Measurements from ENCODE around the gene PTPRJ. TPM values are rescaled to one million over a fixed set of nuclear protein-coding genes. Genes with fewer than 3 reads are reported as not detected.

Gene PTPRJ
- total and polyA plus RNA-seq, 2 of the 13 experiments (the other 11 are each of a cell fraction or from before 2014, with no cell fraction given): 1.0 to 1.2 TPM

- no peak for TF ChIP-seq ZBTB40 (IDR thresholded peaks at IDR 0.05)
- TF ChIP-seq ZBTB40 (CRISPR knock-in tag; IDR thresholded peaks at IDR 0.05): no peak
- TF ChIP-seq ATF1 (CRISPR knock-in tag; IDR thresholded peaks at IDR 0.05): peak; percentile 63
- no peak for TF ChIP-seq FOXA1 (IDR thresholded peaks at IDR 0.05)
- 0 out of 2 replicates have a peak, but pooled peaks have one; percentile 9 for TF ChIP-seq FOXA1 (CRISPR knock-in tag; IDR thresholded peaks at IDR 0.05)
- TF ChIP-seq SNAPC2 (CRISPR knock-in tag; IDR thresholded peaks at IDR 0.05): peak; percentile 51; the same call in 1 of the 2 replicates
- TF ChIP-seq KLF13 (CRISPR knock-in tag; IDR thresholded peaks at IDR 0.05): no peak
- peak; percentile 87 for TF ChIP-seq TFE3 (CRISPR knock-in tag; IDR thresholded peaks at IDR 0.05)
- no peak for TF ChIP-seq THYN1 (CRISPR knock-in tag; IDR thresholded peaks at IDR 0.05; ENCODE audit: borderline replicate concordance, low read depth)
- TF ChIP-seq HBP1 (CRISPR knock-in tag; IDR thresholded peaks at IDR 0.05; ENCODE audit: low read depth): no peak
- TF ChIP-seq MED1 (CRISPR knock-in tag; IDR thresholded peaks at IDR 0.05): peak; percentile 42; the same call in 1 of the 2 replicates
- TF ChIP-seq HMG20A (CRISPR knock-in tag; IDR thresholded peaks at IDR 0.05; ENCODE audit: borderline replicate concordance): peak; percentile 33; the same call in 1 of the 2 replicates
- TF ChIP-seq ZNF580 (CRISPR knock-in tag; IDR thresholded peaks at IDR 0.05; ENCODE audit: borderline replicate concordance, low read depth): no peak
- TF ChIP-seq ZSCAN5A (CRISPR knock-in tag; IDR thresholded peaks at IDR 0.05; ENCODE audit: borderline replicate concordance): no peak
- TF ChIP-seq SOX6 (IDR thresholded peaks at IDR 0.05): no peak
- peak; percentile 41; the same call in 1 of the 2 replicates for TF ChIP-seq SOX6 (CRISPR knock-in tag; IDR thresholded peaks at IDR 0.05)
Measured at GRCh38 chr11:47998733-47999359, 18.5 kb downstream of the PTPRJ start (continued).
